Muscle of leg (tissue), 11 donors: ENCODE results near the gene MTMR4. TPM values are rescaled to one million over a fixed set of nuclear protein-coding genes. Genes with fewer than 3 reads are reported as not detected.
A peak's percentile ranks its signal among the peaks of the same experiment; 100 is the strongest.
"Not testable (repeated sequence)": the region's sequence is repeated elsewhere in the genome, so short reads cannot be mapped to it uniquely, and the experiment has no call there.

Experiments
- DNase-seq: peaks from one replicate; pipeline ENCODE4 v3.0.0; 2013
- H3K27ac ChIP-seq: one replicate; pipeline ENCODE4 v1.5.1; 2013; ENCODE audit warnings: mild to moderate bottlenecking, low read length, control low read depth
- H3K27me3 ChIP-seq: one replicate; pipeline ENCODE4 v1.6.1; 2013; ENCODE audit warnings: low read length; ENCODE audit not compliant: control insufficient read depth, insufficient read depth
- H3K36me3 ChIP-seq: one replicate; pipeline ENCODE4 v1.6.1; 2013; ENCODE audit warnings: low read length; ENCODE audit not compliant: control insufficient read depth, insufficient read depth
- H3K4me1 ChIP-seq: one replicate; pipeline ENCODE4 v1.6.1; 2013; ENCODE audit warnings: low read length; ENCODE audit not compliant: control insufficient read depth, insufficient read depth
- H3K4me3 ChIP-seq: one replicate; pipeline ENCODE4 v1.5.1; 2013; ENCODE audit warnings: low read length, control low read depth
- H3K9me3 ChIP-seq: replicated peaks from 2 replicates; pipeline ENCODE4 v1.6.1; 2013; ENCODE audit warnings: low read depth, low read length; ENCODE audit not compliant: control insufficient read depth
- WGBS: methylation state at CpG from one replicate; pipeline ENCODE4 v1.1.5; 2013; ENCODE audit warnings: missing lambda C conversion rate; ENCODE audit not compliant: insufficient coverage; 5-methylcytosine and 5-hydroxymethylcytosine counted together
- polyA plus RNA-seq, 8 donors: library from polyadenylated mRNA; unstranded; fragments of 120-200 nt; gene quantifications; one replicate each; pipeline versions ENCODE4 v1.2.1 to v1.2.3, GENCODE V29; 2013; ENCODE audit warnings: inconsistent platforms in 1 of 8, low replicate concordance in 1 of 8; ENCODE audit not compliant: insufficient read length in 8 of 8, insufficient read depth in 1 of 8
- total RNA-seq: library from RNA; stranded (reverse); fragments of 120-200 nt; gene quantifications from one replicate; pipeline ENCODE4 v1.2.4, GENCODE V29; 2013

MTMR4 gene
- total and polyA plus RNA-seq, 9 donors: 17.4 to 23.7 (median 19.3) TPM

- Histone ChIP-seq H3K27me3 (no peaks in the 10 kb centered on the region), H3K4me3 (peak overlapping the region; percentile 70), H3K9me3 (no peaks in the 10 kb centered on the region), H3K4me1 (peaks cover 31% of the 10 kb centered on the region), H3K36me3 (peaks cover 41% of the 10 kb centered on the region), H3K27ac (peak overlapping the region; percentile 80)
- DNase-seq: no peak
- 4% methylated on average over 9 of the region's 11 CpGs for WGBS
Measured at GRCh38 chr17:58514770-58515157, 326 bp upstream of the MTMR4 start.

- Histone ChIP-seq H3K27ac (no peak overlapping the region), H3K9me3 (no peaks in the 10 kb centered on the region), H3K36me3 (peaks cover 54% of the 10 kb centered on the region), H3K4me3 (peak overlapping the region; percentile 70), H3K27me3 (no peaks in the 10 kb centered on the region), H3K4me1 (peaks cover 25% of the 10 kb centered on the region)
- 46% methylated on average over 4 of the region's 14 CpGs for WGBS
- DNase-seq: no peak
Measured at GRCh38 chr17:58513267-58513964, 1.0 kb downstream of the MTMR4 start.

GRCh38 chr17:58510075-58510474 lies 4.4 kb downstream of the MTMR4 start:
- H3K4me3 ChIP-seq: no peak overlapping the region
- H3K4me1 ChIP-seq: peaks cover 14% of the 10 kb centered on the region
- peaks cover 73% of the 10 kb centered on the region for H3K36me3 ChIP-seq
- DNase-seq: no peak
- H3K9me3 ChIP-seq: no peaks in the 10 kb centered on the region
- no peaks in the 10 kb centered on the region for H3K27me3 ChIP-seq
- H3K27ac ChIP-seq: no peak overlapping the region
- WGBS: 97% methylated on average over 5 of the region's 5 CpGs

GRCh38 chr17:58508341-58509067 lies 5.9 kb downstream of the MTMR4 start:
- Histone ChIP-seq H3K4me3 (no peak overlapping the region), H3K9me3 (no peaks in the 10 kb centered on the region), H3K27ac (no peak overlapping the region), H3K4me1 (peaks cover 4% of the 10 kb centered on the region), H3K36me3 (peaks cover 88% of the 10 kb centered on the region), H3K27me3 (no peaks in the 10 kb centered on the region)
- WGBS: 93% methylated on average over 5 of the region's 10 CpGs
- no peak for DNase-seq

GRCh38 chr17:58507123-58507634 lies 7.3 kb downstream of the MTMR4 start:
- Histone ChIP-seq H3K27me3 (no peaks in the 10 kb centered on the region), H3K27ac (no peak overlapping the region), H3K9me3 (no peaks in the 10 kb centered on the region), H3K36me3 (peaks cover 87% of the 10 kb centered on the region), H3K4me1 (no peaks in the 10 kb centered on the region), H3K4me3 (no peak overlapping the region)
- no peak for DNase-seq
- 90% methylated on average over 13 of the region's 13 CpGs for WGBS

GRCh38 chr17:58506354-58507080 lies 7.9 kb downstream of the MTMR4 start:
- Histone ChIP-seq H3K27ac (no peak overlapping the region), H3K4me3 (no peak overlapping the region), H3K4me1 (no peaks in the 10 kb centered on the region), H3K9me3 (no peaks in the 10 kb centered on the region), H3K27me3 (no peaks in the 10 kb centered on the region), H3K36me3 (peaks cover 85% of the 10 kb centered on the region)
- DNase-seq: no peak
- WGBS: 86% methylated on average over 7 of the region's 7 CpGs

- Histone ChIP-seq H3K36me3 (peaks cover 77% of the 10 kb centered on the region), H3K27me3 (no peaks in the 10 kb centered on the region), H3K27ac (no peak overlapping the region), H3K9me3 (no peaks in the 10 kb centered on the region), H3K4me1 (no peaks in the 10 kb centered on the region), H3K4me3 (no peak overlapping the region)
- no peak for DNase-seq
- 89% methylated on average over 8 of the region's 11 CpGs for WGBS
Measured at GRCh38 chr17:58504826-58505351, 9.5 kb downstream of the MTMR4 start.

GRCh38 chr17:58503866-58504265 lies 10.6 kb downstream of the MTMR4 start:
- no peak overlapping the region for H3K27ac ChIP-seq
- DNase-seq: no peak
- no peaks in the 10 kb centered on the region for H3K9me3 ChIP-seq
- H3K4me1 ChIP-seq: no peaks in the 10 kb centered on the region
- 92% methylated on average over 5 of the region's 8 CpGs for WGBS
- H3K36me3 ChIP-seq: peaks cover 73% of the 10 kb centered on the region
- H3K4me3 ChIP-seq: no peak overlapping the region
- no peaks in the 10 kb centered on the region for H3K27me3 ChIP-seq

GRCh38 chr17:58503134-58503533 lies 11.3 kb downstream of the MTMR4 start:
- not testable (repeated sequence) for H3K27me3 ChIP-seq, H3K27ac ChIP-seq, H3K9me3 ChIP-seq, DNase-seq, H3K4me3 ChIP-seq, H3K4me1 ChIP-seq
- H3K36me3 ChIP-seq: peaks cover 69% of the 10 kb centered on the region
- 100% methylated on average over 2 of the region's 6 CpGs for WGBS

GRCh38 chr17:58501451-58501850 lies 13.0 kb downstream of the MTMR4 start:
- no peak for DNase-seq
- no peak overlapping the region for H3K4me3 ChIP-seq
- H3K27ac ChIP-seq: no peak overlapping the region
- whole genome bisulfite sequencing: no CpG with 5 or more reads among the region's 7 CpGs
- peaks cover 60% of the 10 kb centered on the region for H3K36me3 ChIP-seq
- H3K4me1 ChIP-seq: no peaks in the 10 kb centered on the region
- no peaks in the 10 kb centered on the region for H3K9me3 ChIP-seq
- H3K27me3 ChIP-seq: no peaks in the 10 kb centered on the region
